Panc1 (cell line): ENCODE data around the gene MATCAP1.

Source experiments
- SIN3A ChIP-seq: IDR thresholded peaks from 2 replicates; pipeline ENCODE4 v1.6.1; 2012; ENCODE audit warnings: low read depth, mild to moderate bottlenecking, low read length, moderate library complexity, borderline replicate concordance; ENCODE audit not compliant: insufficient read depth
- TCF7L2 ChIP-seq: IDR thresholded peaks from 2 replicates; pipeline ENCODE4 v1.6.1; 2011; ENCODE audit warnings: mild to moderate bottlenecking, low read depth, low read length, inconsistent platforms
- TF ChIP-seq, protein P1 (sequence below): fragments of 450-650 bp; IDR thresholded peaks from 2 replicates; pipeline ENCODE4 v1.5.1; 2017; ENCODE audit warnings: mild to moderate bottlenecking
- TF ChIP-seq, protein P2 (sequence below), 2 experiments: IDR thresholded peaks; 2 replicates each; pipeline ENCODE4 v1.6.1; 2011 to 2012; ENCODE audit warnings: low read depth in 2 of 2, control low read depth in 1 of 2, low read length in 1 of 2, mild to moderate bottlenecking in 1 of 2, moderate library complexity in 1 of 2; ENCODE audit not compliant: insufficient read depth in 1 of 2

DNA sequence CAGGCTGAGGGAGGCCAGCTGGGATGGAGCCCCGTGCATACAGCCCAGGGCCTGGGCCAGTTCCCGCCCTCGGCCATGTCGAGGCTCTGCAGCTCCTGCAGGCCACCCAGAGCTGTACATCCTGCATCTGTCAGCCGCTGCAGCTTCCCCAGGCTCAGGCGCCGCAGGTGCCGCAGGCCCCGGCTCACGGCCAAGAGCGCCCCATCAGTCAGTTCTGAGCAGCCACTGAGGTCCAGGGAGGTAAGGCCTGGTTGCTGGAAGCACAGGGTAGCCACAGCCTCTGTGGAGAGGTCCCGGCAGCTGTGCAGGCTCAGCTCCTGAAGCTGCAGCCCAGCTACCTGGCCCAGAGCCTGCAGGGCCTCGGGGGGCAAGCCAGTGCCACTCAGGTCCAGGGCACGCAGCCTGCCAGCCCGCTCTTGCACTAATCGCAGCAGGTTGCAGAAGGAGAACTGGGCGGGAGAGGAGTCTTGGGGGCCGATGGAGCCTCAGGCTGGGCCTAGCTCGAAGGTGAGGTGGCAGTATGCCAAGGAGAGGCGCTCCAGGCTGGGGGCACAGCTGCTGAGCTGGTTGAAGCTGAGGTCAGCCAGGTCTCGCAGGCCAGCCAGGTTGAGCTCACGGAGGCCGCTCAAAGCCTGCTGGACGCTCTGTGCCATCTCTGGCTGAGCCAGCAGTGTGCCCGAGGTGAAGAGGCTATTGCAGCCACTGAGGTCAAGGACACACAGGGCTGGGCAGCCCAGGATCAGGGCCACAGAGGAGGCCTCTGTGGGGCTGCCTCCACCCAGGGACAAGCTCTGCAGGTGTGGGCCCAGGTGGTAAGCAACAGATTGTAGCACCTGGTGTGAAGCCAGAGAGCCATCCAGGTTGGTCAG is 26.5 kb upstream of the MATCAP1 start:
- TF ChIP-seq, protein P1, sequence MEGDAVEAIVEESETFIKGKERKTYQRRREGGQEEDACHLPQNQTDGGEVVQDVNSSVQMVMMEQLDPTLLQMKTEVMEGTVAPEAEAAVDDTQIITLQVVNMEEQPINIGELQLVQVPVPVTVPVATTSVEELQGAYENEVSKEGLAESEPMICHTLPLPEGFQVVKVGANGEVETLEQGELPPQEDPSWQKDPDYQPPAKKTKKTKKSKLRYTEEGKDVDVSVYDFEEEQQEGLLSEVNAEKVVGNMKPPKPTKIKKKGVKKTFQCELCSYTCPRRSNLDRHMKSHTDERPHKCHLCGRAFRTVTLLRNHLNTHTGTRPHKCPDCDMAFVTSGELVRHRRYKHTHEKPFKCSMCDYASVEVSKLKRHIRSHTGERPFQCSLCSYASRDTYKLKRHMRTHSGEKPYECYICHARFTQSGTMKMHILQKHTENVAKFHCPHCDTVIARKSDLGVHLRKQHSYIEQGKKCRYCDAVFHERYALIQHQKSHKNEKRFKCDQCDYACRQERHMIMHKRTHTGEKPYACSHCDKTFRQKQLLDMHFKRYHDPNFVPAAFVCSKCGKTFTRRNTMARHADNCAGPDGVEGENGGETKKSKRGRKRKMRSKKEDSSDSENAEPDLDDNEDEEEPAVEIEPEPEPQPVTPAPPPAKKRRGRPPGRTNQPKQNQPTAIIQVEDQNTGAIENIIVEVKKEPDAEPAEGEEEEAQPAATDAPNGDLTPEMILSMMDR = no peak
- TF ChIP-seq TCF7L2 (no peak), SIN3A (no peak)
- TF ChIP-seq, protein P2, sequence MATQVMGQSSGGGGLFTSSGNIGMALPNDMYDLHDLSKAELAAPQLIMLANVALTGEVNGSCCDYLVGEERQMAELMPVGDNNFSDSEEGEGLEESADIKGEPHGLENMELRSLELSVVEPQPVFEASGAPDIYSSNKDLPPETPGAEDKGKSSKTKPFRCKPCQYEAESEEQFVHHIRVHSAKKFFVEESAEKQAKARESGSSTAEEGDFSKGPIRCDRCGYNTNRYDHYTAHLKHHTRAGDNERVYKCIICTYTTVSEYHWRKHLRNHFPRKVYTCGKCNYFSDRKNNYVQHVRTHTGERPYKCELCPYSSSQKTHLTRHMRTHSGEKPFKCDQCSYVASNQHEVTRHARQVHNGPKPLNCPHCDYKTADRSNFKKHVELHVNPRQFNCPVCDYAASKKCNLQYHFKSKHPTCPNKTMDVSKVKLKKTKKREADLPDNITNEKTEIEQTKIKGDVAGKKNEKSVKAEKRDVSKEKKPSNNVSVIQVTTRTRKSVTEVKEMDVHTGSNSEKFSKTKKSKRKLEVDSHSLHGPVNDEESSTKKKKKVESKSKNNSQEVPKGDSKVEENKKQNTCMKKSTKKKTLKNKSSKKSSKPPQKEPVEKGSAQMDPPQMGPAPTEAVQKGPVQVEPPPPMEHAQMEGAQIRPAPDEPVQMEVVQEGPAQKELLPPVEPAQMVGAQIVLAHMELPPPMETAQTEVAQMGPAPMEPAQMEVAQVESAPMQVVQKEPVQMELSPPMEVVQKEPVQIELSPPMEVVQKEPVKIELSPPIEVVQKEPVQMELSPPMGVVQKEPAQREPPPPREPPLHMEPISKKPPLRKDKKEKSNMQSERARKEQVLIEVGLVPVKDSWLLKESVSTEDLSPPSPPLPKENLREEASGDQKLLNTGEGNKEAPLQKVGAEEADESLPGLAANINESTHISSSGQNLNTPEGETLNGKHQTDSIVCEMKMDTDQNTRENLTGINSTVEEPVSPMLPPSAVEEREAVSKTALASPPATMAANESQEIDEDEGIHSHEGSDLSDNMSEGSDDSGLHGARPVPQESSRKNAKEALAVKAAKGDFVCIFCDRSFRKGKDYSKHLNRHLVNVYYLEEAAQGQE (IDR thresholded peaks at IDR 0.05; ENCODE audit: insufficient read depth in 1 of 2, low read depth in 2 of 2, low read length in 1 of 2) = no peak
